H1 (cell line): ENCODE data around the gene SVIL. TPM values are rescaled to one million over a fixed set of nuclear protein-coding genes. Genes with fewer than 3 reads are reported as not detected.

Experiments
- CTCF ChIA-PET: fragments of 300-600 bp; sonication (Branson Sonifier 250); formaldehyde crosslinking; loops from one replicate; lab custom pipeline; 2021; ENCODE audit not compliant: partially characterized antibody; lab: Charles Lee
- POLR2A ChIA-PET: fragments of 300-600 bp; sonication (Branson Sonifier 250); formaldehyde crosslinking; loops from one replicate; lab custom pipeline; 2021; ENCODE audit warnings: inconsistent platforms; ENCODE audit not compliant: partially characterized antibody; lab: Charles Lee
- DNase-seq, 2 experiments: peaks; one replicate each; pipeline versions ENCODE4 v3.0.0 to v3.0.0-alpha.2; 2010 to 2022; ENCODE audit warnings: low spot score in 2 of 2, low read depth in 1 of 2, mixed read lengths in 1 of 2
- FAIRE-seq: peaks from 2 replicates; lab custom pipeline; 2011; peaks lifted over from hg19 to GRCh38; lab: Jason Lieb, UNC
- H2AFZ ChIP-seq: 2 replicates; pipeline ENCODE4 v1.8.1; 2012; ENCODE audit warnings: low read length, inconsistent platforms
- H2AK5ac ChIP-seq: 2 replicates; pipeline ENCODE4 v1.6.1; 2013; ENCODE audit warnings: low read depth, low read length
- H2BK120ac ChIP-seq: replicated peaks from 2 replicates; pipeline ENCODE3; 2013; ENCODE audit warnings: low read depth, low read length, inconsistent platforms
- H2BK12ac ChIP-seq: 2 replicates; pipeline ENCODE4 v1.6.1; 2013; ENCODE audit warnings: low read depth, low read length
- H2BK15ac ChIP-seq: 2 replicates; pipeline ENCODE4 v1.6.1; 2013; ENCODE audit warnings: low read length
- H2BK20ac ChIP-seq: 2 replicates; pipeline ENCODE4 v1.6.1; 2013; ENCODE audit warnings: low read length
- H2BK5ac ChIP-seq: 2 replicates; pipeline ENCODE4 v1.6.1; 2013; ENCODE audit warnings: low read depth, low read length
- H3K14ac ChIP-seq: 2 replicates; pipeline ENCODE4 v1.6.1; 2013; ENCODE audit warnings: inconsistent platforms; ENCODE audit not compliant: insufficient read length
- H3K18ac ChIP-seq: 2 replicates; pipeline ENCODE4 v1.6.1; 2013; ENCODE audit warnings: low read length; ENCODE audit errors: extremely low read depth
- H3K23ac ChIP-seq: 2 replicates; pipeline ENCODE4 v1.6.1; 2013; ENCODE audit warnings: inconsistent platforms; ENCODE audit not compliant: insufficient read length
- H3K23me2 ChIP-seq: 2 replicates; pipeline ENCODE4 v1.6.1; 2013; ENCODE audit warnings: low read depth, low read length
- H3K27ac ChIP-seq: 2 replicates; pipeline ENCODE4 v1.6.1; 2011; ENCODE audit warnings: low read depth, low read length, inconsistent platforms
- H3K27me3 ChIP-seq, 4 experiments: replicated peaks in 1 of 4; 1 replicate in 1 of 4; 2 replicates in 3 of 4; pipeline versions ENCODE4 v1.6.1 to v1.8.1; 2011 to 2013; ENCODE audit warnings: low read length in 3 of 4, mild to moderate bottlenecking in 3 of 4, inconsistent platforms in 2 of 4, mixed read lengths in 2 of 4, moderate library complexity in 1 of 4; ENCODE audit not compliant: control insufficient read depth in 3 of 4, insufficient read depth in 3 of 4; ENCODE audit errors: extremely low read depth in 1 of 4
- H3K36me3 ChIP-seq, 4 experiments: 2 replicates each; pipeline versions ENCODE4 v1.6.1 to v1.8.1; 2011 to 2013; ENCODE audit warnings: mild to moderate bottlenecking in 4 of 4, low read length in 3 of 4, moderate library complexity in 2 of 4, control low read depth in 1 of 4, inconsistent platforms in 1 of 4; ENCODE audit not compliant: insufficient read depth in 4 of 4, control insufficient read depth in 2 of 4
- H3K4ac ChIP-seq: replicated peaks from 2 replicates; pipeline ENCODE3; 2013; ENCODE audit warnings: low read length, low read depth, mixed read lengths, inconsistent platforms; ENCODE audit not compliant: insufficient read length
- H3K4me1 ChIP-seq, 4 experiments: replicated peaks in 1 of 4; 1 replicate in 1 of 4; 2 replicates in 3 of 4; pipeline versions ENCODE4 v1.6.1 to v1.8.1; 2011 to 2013; ENCODE audit warnings: low read length in 3 of 4, inconsistent platforms in 2 of 4, mixed read lengths in 1 of 4; ENCODE audit not compliant: insufficient read depth in 4 of 4, control insufficient read depth in 3 of 4
- H3K4me2 ChIP-seq, 2 experiments: 2 replicates each; pipeline versions ENCODE4 v1.6.1 to v1.8.1; 2011 to 2013; ENCODE audit warnings: low read depth in 2 of 2, low read length in 2 of 2, control low read depth in 1 of 2, inconsistent platforms in 1 of 2, mild to moderate bottlenecking in 1 of 2; ENCODE audit not compliant: insufficient read depth in 1 of 2
- H3K4me3 ChIP-seq, 4 experiments: fragments of 200-600, 300-600 bp in 1 of 4; sonication (generic), shearing (Covaris generic), sonication (Bioruptor Twin) in 1 of 4; 2 replicates each; pipeline versions ENCODE4 v1.5.1 to v1.8.1; 2011 to 2016; ENCODE audit warnings: low read length in 4 of 4, low read depth in 3 of 4, control low read depth in 2 of 4, inconsistent platforms in 2 of 4, mild to moderate bottlenecking in 2 of 4, mixed read lengths in 1 of 4, moderate library complexity in 1 of 4; ENCODE audit not compliant: insufficient read depth in 2 of 4; ENCODE audit errors: extremely low read depth in 1 of 4
- H3K56ac ChIP-seq: replicated peaks from 2 replicates; pipeline ENCODE3; 2013; ENCODE audit warnings: low read depth, mild to moderate bottlenecking, mixed read lengths, low read length, inconsistent platforms; ENCODE audit not compliant: insufficient read length
- H3K79me1 ChIP-seq: 2 replicates; pipeline ENCODE4 v1.6.1; 2013; ENCODE audit warnings: low read depth, low read length, control low read depth
- H3K79me2 ChIP-seq, 2 experiments: 2 replicates each; pipeline versions ENCODE4 v1.6.1 to v1.8.1; 2012 to 2013; ENCODE audit warnings: low read length in 2 of 2, mild to moderate bottlenecking in 2 of 2, inconsistent platforms in 1 of 2; ENCODE audit not compliant: insufficient read depth in 2 of 2, control insufficient read depth in 1 of 2
- H3K9ac ChIP-seq, 4 experiments: replicated peaks in 1 of 4; 1 replicate in 1 of 4; 2 replicates in 3 of 4; pipeline versions ENCODE4 v1.6.1 to v1.8.1; 2011 to 2013; ENCODE audit warnings: low read depth in 3 of 4, low read length in 3 of 4, control low read depth in 2 of 4, mild to moderate bottlenecking in 2 of 4, moderate library complexity in 2 of 4, inconsistent platforms in 1 of 4; ENCODE audit errors: extremely low read depth in 1 of 4
- H3K9me3 ChIP-seq, 2 experiments: 2 replicates each; pipeline versions ENCODE4 v1.6.1 to v1.8.1; 2012 to 2013; ENCODE audit warnings: mild to moderate bottlenecking in 2 of 2, moderate library complexity in 2 of 2, control low read depth in 1 of 2, inconsistent platforms in 1 of 2, low read depth in 1 of 2, low read length in 1 of 2, mixed read lengths in 1 of 2; ENCODE audit not compliant: insufficient read depth in 2 of 2
- H4K20me1 ChIP-seq, 2 experiments: replicated peaks in 1 of 2; 2 replicates each; pipeline versions ENCODE3 to v1.8.1; 2011 to 2013; ENCODE audit warnings: inconsistent platforms in 2 of 2, low read length in 2 of 2, mild to moderate bottlenecking in 1 of 2; ENCODE audit not compliant: insufficient read depth in 2 of 2, control insufficient read depth in 1 of 2
- H4K5ac ChIP-seq: 2 replicates; pipeline ENCODE4 v1.6.1; 2013; ENCODE audit warnings: low read length, low read depth, mixed read lengths, inconsistent platforms; ENCODE audit not compliant: insufficient read length
- H4K8ac ChIP-seq: 2 replicates; pipeline ENCODE4 v1.8.0; 2013; ENCODE audit warnings: mild to moderate bottlenecking, moderate library complexity, low read length, inconsistent platforms; ENCODE audit not compliant: insufficient read depth; ENCODE audit errors: extremely low read depth
- H4K91ac ChIP-seq: replicated peaks from 2 replicates; pipeline ENCODE3; 2013; ENCODE audit warnings: low read length, mixed read lengths, inconsistent platforms; ENCODE audit not compliant: insufficient read length
- EZH2 ChIP-seq: fragments of 200-600 bp; sonication (generic); IDR thresholded peaks from 2 replicates; pipeline ENCODE4 v1.7.1; 2012; ENCODE audit warnings: low read depth, mild to moderate bottlenecking, moderate library complexity, low read length, inconsistent platforms; ENCODE audit not compliant: severe bottlenecking
- NRF1 ChIP-seq: IDR thresholded peaks from 2 replicates; pipeline ENCODE4 v1.6.1; 2011; ENCODE audit warnings: mild to moderate bottlenecking, low read depth, low read length, improper control_type of control experiment
- SRF ChIP-seq: IDR thresholded peaks from 2 replicates; pipeline ENCODE4 v1.6.1; 2011; ENCODE audit warnings: mild to moderate bottlenecking, low read depth, low read length, moderate library complexity
- WGBS, 2 experiments: shearing (Covaris generic) in 1 of 2; methylation state at CpG; one replicate each; pipeline versions ENCODE4 v1.1.6 to v1.1.7; 2013 to 2015; ENCODE audit warnings: low lambda C conversion rate in 2 of 2, mixed read lengths in 2 of 2, inconsistent platforms in 1 of 2, low coverage in 1 of 2, missing lambda C conversion rate in 1 of 2; ENCODE audit not compliant: insufficient replicate concordance in 2 of 2, insufficient coverage in 1 of 2, insufficient read length in 1 of 2; ENCODE audit errors: extremely low coverage in 1 of 2, missing lambda C conversion rate in 1 of 2; 5-methylcytosine and 5-hydroxymethylcytosine counted together
- polyA plus RNA-seq, 7 experiments: library from polyadenylated mRNA; depleted of rRNA in 3 of 7; stranded (reverse) in 5 of 7; unstranded in 2 of 7; fragments of >200 nt in 5 of 7; fragments of 200-250 nt in 2 of 7; gene quantifications; 1 replicate in 5 of 7; 2 replicates in 1 of 7; 4 replicates in 1 of 7; pipeline versions ENCODE4 v1.2.1 to v1.2.3, GENCODE V29; 2011 to 2013; ENCODE audit warnings: missing spikeins in 2 of 7, mixed read lengths in 2 of 7
- total RNA-seq: library from RNA; stranded (reverse); fragmentation: NEBNext Ultra II Directional; extraction: Animal tissue kit (Norgen Biotek cat#: 25700); gene quantifications from 2 replicates; pipeline ENCODE4 v1.2.1, GENCODE V29; 2021

Gene SVIL
- total and polyA plus RNA-seq, 2 of the 8 experiments (the other 6 are each of a cell fraction or from before 2014, with no cell fraction given), result 4.7 to 15.4 TPM

DNA sequence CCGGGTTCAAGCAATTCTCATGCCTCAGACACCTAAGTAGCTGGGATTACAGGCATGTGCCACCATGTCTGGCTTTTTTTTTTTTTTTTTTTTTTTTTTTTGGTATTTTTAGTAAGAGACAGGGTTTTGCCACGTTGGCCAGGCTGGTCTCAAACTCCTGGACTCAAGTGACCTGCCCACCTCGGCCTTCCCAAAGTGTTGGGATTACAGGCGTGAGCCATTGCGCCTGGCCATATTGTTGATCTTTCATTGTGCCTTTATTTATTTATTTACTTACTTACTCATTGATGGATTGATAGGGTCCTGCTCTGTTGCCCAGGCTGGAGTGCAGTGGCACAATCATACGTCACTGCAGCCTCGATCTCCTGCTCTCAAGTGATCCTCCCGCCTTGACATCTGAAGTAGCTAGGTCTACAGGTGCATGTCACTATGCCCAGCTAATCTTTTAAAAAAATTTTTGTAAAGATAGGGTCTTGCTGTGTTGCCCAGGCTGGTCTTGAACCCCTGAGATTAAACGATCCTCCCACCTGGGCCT lies 30.4 kb downstream of the SVIL start:
- DNase-seq (no peak), FAIRE-seq (no peak)
- Histone ChIP-seq H2BK15ac (no peak overlapping the region), H2BK5ac (no peak overlapping the region), H3K79me2 (no peaks in the 10 kb centered on the region), H3K23me2 (no peaks in the 10 kb centered on the region), H3K79me1 (no peaks in the 10 kb centered on the region), H3K27ac (no peak overlapping the region), H3K4me3 (no peak overlapping the region), H4K91ac (no peak overlapping the region), H2AK5ac (no peak overlapping the region), H3K14ac (no peak overlapping the region), H3K4ac (no peak overlapping the region), H3K9ac (no peak overlapping the region), H3K9me3 (no peaks in the 10 kb centered on the region), H4K8ac (no peak overlapping the region), H3K36me3 (no peaks in the 10 kb centered on the region), H3K4me1 (peaks cover 0 to 3% (median under 1%) of the 10 kb centered on the region in 4 experiments; a peak in 4 of 7 replicates), H4K5ac (no peak overlapping the region), H3K27me3 (no peaks in the 10 kb centered on the region), H3K18ac (no peak overlapping the region), H2BK12ac (no peak overlapping the region), H2BK120ac (no peak overlapping the region), H3K23ac (no peak overlapping the region), H2AFZ (no peak overlapping the region), H3K56ac (no peak overlapping the region), H4K20me1 (peaks cover 0 to 4% of the 10 kb centered on the region in 2 experiments), H2BK20ac (no peak overlapping the region), H3K4me2 (no peak overlapping the region)
- ChIA-PET POLR2A (no interaction called here), CTCF (interaction anchor here (1.2 to 2.0 kb wide), 3 partner anchors 13 to 83 kb away, joined by 3 to 11 read pairs (median 3); no protein-coding TSS in a partner anchor)
- 95% methylated on average over 7 of the region's 9 CpGs; no CpG with 5 or more reads in 1 of the 2 experiments for WGBS, 2 experiments
- no peak for TF ChIP-seq SRF
- no peak for TF ChIP-seq NRF1
- TF ChIP-seq EZH2, result no peak
